Renal cortical epithelial cell (primary cell): ENCODE measurements around the gene ZNF91. TPM values are rescaled to one million over a fixed set of nuclear protein-coding genes. Genes with fewer than 3 reads are reported as not detected.
A peak's percentile ranks its signal among the peaks of the same experiment; 100 is the strongest.
"Not testable (repeated sequence)": the region's sequence is repeated elsewhere in the genome, so short reads cannot be mapped to it uniquely, and the experiment has no call there.

Experiments used
- DNase-seq: peaks from one replicate; pipeline ENCODE4 v3.0.0-alpha.2; 2011; ENCODE audit warnings: low read depth
- total RNA-seq: library from RNA; depleted of rRNA; stranded (reverse); fragments of >200 nt; gene quantifications from 2 replicates; pipeline ENCODE4 v1.2.3, GENCODE V29; 2014

Gene ZNF91
- total RNA-seq, 1 donor from 2014 or later = 52.0 TPM

DNA sequence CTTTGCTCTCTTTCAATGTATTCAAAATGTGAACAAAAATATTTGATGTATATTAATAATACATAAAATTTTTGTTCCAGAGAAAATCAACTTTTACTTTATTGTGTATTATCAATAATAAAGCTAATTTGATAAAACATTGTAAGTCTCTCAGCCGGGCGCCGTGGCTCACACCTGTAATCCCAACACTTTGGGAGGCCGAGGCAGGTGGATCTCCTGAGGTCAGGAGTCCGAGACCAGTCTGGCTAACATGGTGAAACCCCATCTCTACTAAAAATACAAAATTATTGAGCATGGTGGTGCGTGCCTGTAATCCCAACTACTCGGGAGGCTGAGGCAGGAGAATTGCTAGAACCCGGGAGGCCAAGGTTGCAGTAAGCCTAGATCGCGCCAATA is 449 bp upstream of the ZNF91 start:
- not testable (repeated sequence) for DNase-seq

DNA sequence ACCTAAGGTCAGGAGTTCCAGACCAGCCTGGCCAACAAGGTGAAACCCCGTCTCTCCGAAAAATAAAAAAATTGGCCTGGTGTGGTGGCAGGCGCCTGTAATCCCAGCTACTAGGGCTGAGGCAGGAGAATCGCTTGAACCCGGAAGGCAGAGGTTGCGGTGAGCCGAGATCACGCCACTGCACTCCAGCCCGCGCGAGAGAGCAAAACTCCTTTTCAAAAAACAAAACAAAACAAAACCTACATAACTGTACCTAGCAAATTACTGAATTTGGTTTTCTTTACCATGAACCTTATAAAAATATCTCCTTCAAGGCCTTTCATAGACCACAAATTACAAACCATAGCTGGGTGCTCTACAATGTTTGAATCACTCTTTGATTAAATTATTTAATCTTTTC is 760 bp downstream of the ZNF91 start:
- peak; percentile 8 for DNase-seq

DNA sequence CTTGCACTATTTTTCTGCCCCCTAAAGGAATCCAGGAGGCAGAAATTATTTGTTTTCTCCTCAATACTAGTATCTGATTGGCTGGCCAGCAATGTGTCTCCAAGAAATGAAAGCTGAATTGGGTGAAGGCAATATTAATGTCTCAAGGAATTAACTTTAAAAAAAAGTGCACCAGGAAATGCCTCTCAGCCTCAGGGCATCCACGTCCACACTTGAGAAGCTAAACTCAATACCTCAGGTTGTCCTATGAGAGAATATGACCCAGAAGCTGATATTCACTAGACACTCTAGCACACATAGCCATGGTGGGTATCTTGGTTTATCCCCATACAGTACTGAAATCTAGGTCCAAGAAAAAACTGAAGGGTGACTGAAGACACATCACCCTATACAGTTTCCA is 2.1 kb downstream of the ZNF91 start:
- peak; percentile 1 for DNase-seq

DNA sequence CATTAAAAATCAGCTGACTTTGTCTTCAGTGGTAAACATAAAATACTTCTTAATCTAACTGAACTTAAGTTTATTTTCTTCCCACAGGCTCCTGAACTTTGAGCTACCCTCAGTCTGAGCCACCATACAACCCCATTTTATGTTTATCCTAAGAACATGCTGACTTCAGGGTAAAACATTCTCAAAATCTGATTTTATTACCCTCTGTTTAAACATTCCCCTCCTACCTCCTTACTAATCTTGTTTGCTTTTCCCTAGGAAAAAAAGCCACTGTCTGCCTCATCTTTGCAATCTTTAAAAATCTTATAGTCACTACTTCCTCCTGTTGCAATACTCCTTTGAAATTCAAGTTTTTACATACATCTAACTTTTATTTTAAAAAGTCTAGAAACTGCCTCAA is 4.0 kb downstream of the ZNF91 start:
- no peak for DNase-seq

DNA sequence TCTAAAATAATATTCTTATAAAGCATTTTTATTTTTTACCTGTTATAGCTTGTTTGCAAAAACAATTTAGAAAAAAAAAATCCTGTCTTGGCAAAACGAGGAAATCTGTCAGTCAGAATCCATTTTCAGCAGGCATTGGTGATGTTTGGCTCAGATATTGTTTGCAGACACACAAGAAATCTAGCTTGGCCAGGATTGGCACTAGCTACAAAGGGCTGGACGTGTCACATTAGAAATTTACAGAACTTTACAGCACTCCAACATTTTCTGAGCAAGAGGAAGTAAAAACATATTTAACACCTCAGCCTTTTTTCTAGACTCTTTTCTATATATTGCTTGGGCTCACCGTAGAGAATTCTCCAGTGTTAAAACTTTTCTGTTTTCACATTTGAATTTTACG is 9.9 kb downstream of the ZNF91 start:
- no peak for DNase-seq

DNA sequence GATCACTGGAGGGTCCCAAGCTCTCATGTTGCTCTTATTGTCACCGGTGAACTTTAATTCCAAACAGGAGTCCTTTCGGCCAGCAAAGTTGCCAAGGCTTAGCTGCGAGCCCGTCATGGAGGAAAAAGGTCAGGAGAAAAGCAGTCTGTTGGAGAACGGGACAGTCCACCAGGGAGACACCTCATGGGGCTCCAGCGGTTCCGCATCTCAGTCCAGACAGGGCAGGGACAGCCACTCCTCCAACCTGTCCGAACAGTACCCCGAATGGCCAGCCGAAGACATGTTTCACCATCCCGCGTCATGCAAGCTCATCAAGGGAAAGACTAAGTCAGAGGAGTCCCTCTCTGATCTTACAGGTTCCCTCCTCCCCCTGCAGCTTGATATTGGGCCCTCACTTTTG is 10.4 kb downstream of the ZNF91 start:
- no peak for DNase-seq

DNA sequence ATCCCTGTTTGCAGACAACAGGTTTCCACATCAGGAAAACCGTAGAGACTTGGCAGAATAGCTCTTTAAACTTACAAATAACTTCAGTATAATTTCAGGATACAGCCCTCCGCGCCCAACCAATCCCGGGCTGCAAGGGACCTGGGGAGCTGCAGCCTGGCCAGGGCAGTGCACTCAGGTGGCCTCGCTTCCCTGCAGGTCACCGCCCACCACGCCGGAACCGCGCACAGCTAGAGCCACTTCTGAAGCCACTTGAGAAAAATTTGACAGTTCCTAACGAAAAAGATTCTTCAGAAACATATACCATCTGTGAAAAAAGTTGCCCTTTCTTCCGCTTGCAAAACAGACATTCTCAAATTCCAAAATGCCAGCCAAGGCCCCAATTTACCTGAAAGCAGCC is 11.1 kb downstream of the ZNF91 start:
- no peak for DNase-seq

DNA sequence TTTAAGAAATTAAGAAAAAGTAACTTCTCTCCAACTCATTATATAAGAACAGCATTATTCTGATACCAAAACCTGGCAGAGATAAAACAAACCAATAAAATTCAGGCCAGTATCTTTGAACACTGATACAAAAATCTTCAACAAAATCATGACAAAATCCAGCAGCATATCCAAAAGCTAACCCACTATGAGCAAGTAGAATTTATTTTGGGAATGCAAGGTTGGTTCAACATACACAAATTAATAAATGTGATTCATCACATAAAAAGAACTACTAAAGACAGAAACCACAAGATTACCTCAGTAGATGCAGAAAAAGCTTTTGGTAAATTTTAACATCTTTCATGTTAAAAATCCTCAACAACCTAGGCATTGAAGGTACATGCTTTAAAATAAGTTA is 12.3 kb downstream of the ZNF91 start:
- DNase-seq = no peak

DNA sequence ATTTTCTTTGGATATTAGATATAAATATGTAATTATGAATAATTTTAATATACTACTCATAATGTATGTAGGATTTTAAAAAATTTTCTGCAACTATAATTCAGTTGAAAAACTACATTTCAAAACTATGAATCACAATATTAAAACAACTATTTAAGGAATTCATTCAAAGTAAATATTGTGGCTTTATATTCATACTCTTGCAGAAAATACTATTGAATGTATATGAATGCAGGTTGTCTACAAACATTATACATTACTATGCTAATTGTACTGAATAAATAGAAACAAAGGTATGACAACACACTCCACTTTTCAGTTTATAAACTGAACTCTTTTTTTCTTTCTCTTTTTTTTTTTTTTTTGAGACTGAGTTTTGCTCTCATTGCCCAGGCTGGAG is 14.2 kb downstream of the ZNF91 start:
- DNase-seq = no peak

DNA sequence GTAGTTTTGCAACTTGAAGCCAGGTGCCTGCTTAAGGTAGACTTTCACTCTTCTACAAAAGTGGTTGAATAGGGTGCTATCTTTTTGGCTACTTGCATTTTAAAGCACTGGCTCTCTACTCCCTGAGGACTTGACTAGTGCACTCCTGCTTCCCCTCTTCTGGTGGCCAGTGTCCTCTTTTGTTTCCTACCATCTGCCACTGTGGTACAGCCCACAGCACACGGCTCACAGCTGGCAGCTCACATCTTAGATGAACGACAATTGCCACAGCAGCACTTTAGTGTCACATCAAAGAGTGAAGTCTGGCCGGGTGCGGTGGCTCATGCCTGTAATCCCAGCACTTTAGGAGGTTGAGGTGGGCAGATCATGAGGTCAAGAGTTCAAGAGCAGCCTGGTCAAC is 15.6 kb downstream of the ZNF91 start:
- DNase-seq = not testable (repeated sequence)

DNA sequence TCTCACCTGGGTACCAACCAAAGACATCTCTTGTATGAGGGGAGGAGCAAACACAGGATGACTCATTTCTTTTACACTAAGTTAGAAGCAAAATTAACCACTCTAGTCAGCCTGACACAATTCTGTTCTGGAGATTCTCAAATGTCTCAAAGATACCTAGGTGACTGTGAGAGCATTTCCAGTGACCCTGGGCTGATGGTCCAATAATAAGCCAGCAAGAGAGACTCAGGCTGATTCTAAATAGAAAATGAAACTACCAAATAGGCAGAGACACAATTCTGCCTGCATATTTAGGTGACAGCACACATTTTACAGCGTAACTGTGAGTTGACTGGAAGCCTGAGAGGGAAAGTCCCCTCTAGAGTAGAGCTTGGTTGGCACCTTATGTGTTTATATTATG is 16.3 kb downstream of the ZNF91 start:
- no peak for DNase-seq

DNA sequence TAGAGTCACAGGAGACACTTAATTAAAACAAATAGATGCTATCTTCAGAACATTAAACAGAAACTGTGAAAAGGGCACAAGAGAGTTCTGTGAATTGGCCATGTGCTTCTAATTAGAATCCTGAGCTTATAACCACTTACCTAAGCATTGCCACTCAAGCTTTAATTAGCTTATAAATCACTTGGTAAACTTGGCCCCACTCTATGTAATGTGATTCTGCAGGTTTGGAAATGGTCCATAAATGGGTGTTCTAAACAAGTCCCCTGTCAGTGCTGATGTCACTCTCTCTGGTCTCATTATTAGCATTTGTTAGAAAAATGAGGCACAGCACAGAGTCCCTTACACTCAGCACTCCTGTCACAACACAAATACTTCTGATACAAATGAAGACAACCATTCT is 18.0 kb downstream of the ZNF91 start:
- DNase-seq = no peak

DNA sequence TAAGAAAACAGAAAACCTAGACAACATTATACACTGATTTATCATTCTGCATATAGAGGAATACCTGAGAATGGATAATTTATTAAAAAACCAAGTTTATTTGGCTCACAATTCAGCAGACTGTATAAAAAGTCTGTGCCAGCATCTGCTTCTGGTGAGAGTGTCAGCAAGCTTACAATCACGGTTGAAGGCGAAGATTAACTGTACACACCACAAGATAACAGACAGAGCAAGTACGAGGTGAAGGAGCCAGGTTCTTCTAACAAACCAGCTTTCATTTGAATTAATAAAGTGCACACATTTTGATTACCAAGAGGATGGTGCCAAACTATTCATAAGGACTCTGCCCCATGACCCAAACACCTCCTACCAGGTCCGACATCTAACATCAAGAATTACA is 28.8 kb downstream of the ZNF91 start:
- DNase-seq = no peak

DNA sequence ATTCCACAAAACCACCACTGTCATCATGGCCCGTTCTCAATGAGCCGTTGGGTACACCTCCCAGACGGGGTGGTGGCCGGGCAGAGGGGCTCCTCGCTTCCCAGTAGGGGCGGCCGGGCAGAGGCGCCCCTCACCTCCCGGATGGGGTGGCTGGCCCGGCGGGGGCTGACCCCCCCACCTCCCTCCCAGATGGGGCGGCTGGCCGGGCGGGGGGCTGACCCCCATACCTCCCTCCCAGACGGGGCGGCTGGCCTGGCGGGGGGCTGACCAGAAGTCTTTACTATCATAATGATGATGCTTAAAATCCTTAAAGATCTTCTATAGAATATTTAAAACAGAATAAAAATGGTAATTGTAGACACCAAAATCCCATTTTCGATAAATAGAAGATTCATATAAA is 29.2 kb downstream of the ZNF91 start:
- DNase-seq = not testable (repeated sequence)

DNA sequence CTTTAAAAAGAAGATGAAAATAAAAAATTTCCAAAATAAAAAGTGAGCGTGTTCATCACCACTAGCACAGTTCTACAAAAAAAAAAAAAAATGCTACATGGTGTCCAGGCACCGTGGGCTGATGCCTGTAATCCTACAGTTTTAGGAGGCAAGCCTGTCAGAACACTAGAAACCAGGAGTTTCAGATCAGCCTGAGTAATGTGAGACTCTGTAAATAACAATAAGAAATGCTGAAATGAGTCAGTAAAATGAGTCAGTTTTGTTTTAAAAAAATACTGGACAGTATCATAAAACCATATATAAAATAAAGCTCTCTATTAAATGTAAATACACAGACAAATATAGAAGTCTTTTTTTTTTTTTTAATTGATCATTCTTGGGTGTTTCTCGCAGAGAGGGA is 30.0 kb downstream of the ZNF91 start:
- no peak for DNase-seq

DNA sequence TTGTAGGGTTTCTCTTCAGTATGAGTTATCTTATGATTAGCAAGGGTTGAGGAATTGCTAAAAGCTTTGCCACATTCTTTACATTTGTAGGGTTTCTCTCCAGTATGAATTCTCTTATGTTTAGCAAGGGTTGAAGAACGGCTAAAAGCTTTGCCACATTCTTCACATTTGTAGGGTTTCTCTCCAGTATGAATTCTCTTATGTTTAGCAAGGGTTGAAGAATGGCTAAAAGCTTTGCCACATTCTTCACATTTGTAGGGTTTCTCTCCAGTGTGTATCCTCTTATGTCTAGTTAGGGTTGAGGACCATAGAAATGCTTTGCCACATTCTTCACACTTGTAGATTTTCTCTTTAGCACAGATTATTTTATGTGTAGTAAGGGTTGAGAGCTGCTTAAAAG is 33.4 kb downstream of the ZNF91 start:
- DNase-seq = not testable (repeated sequence)

DNA sequence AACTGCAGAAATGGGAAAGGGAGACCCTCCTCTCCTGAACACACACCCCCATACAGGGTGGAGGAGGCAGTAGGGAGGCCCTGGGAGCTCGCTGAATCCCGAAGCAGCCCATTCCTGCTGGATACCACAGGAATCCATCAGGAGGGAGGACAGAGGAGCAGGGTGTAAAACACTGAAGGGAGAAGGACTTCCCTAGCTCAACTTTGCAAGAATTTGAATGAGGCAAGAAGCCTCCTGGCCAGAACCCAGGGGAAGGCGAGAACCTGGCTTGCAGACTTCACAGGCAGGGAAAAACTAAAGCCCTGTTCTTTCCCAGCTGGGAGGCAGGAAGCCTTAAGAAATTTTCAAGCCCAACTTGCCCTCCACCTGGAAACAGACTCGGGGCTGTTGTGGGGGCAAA is 43.5 kb downstream of the ZNF91 start:
- DNase-seq = no peak

DNA sequence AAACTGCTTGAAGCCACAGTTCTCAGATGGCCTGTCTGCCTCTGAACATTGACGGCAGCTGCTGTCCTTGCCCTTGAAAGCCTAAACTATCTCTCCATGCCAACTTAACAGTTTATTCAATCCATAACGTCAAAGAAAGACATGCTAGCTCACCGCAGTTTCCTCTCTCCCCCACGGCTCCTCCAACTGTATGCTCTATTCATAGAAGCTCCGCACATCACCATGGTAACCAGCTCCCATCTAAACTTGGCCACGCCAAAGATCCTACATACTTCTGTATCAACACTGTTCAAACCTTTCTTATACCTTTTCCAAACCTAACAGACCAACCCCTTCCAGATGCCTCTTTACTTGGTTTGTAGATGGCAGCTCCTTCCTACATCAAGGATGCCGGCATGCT is 48.6 kb downstream of the ZNF91 start:
- DNase-seq = no peak

DNA sequence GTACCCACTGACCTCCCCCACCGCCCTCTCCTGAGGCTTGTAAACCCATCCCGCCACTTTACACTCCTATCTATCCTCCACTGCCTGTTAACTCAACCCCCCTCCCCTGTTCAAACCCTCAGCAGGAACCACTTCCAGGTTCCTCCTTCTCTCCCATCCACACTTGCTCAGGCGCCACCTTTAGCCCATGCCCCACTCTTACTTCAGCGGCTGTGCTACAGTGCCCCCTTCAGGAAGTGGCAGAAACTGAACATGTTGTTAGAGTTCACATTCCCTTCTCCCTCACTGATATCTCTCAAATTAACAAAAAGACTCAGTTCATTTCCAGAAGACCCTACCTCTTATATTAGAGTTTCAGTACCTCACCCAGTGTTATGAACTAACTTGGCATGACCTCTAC is 49.4 kb downstream of the ZNF91 start:
- DNase-seq = no peak

DNA sequence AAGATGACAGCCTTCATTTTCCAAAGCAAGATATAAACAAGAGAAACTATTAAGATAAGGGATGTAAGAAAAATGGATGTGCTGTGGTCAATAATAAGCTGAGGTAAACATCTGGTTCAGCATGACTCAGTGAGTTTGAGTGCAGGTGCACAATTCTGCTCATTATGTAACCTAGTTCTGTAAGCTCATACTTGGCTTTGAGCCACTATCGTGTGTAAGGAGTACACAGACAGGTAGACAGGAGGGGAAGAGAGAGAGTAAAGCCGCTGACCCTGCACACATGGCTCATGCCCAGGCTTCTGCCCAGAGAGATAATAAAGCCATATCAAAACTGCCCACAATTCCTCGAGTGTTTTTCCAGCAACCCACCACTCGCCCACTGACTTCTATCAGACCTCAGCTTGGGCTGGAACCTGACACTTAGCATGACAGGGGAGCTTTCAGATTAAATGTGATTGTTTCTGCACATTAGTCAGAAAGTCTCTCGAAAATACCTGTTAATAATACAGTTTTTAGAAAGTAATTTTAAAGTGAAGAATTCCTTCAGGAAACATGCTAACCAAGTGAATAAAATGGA is 51.7 kb downstream of the ZNF91 start:
- no peak for DNase-seq

DNA sequence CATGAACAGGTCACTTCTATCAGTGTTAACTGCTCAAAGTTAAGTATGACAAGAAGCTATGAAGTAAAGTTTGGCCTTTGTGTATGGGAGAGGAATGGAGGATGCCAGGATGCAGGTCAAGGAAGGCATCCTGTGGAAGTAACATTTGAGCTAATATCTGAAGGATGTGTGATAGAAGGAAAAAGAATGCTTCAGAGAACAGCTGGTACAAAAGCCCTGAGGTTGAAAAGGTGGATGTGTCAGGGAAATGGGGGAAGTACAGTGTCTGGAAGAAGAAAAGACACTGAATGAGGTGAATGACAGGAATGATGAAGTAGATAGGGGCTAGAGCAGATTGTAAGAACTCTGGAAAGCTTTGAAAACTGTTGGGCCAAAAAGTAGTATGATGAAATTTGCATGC is 67.1 kb downstream of the ZNF91 start:
- no peak for DNase-seq

DNA sequence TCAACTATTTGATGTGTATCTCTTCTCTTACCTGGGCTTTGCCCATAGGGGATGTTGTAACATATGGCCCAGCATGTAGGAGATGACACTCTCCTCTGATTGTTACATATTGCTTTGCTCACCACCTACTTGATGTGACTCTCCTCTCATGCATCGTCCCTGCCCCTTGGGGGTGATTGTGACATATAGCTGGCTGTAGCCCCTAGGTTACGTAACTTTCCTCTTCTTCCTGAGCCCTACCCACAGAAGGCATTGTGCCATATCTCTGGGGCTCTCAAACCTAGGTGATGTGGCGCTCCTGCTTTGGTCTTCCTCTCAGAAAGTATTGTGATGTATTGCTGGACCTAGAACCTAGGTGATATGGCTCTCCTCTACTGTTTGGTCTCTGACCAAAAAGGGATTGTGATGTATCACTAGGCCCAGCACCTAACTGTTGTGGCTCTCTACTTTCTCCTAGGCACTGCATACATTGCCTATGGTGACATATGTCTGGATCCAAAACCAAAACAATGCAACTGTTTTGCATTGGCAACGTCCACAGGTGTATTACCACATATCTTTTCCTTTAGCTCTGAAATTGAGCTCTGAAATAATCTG is 73.2 kb downstream of the ZNF91 start:
- no peak for DNase-seq

DNA sequence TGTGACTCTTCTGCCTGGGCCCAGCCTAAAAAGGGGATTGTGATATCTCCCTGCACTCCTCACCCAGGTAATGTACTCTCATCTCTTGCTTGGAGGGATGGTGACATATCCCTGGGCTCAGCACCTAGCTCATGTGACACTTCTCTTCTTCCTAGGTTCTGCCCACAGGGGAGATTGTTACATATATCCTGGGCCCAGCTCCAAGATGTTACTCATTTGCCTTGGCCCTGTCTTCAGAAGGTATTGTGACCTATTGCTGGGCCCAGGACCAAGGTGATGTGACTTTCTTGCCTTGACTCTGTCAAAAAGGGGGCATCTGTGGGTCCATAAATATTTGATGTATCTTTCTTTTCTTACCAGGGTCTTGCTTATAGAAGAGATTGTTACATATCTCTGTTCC is 73.9 kb downstream of the ZNF91 start:
- not testable (repeated sequence) for DNase-seq

DNA sequence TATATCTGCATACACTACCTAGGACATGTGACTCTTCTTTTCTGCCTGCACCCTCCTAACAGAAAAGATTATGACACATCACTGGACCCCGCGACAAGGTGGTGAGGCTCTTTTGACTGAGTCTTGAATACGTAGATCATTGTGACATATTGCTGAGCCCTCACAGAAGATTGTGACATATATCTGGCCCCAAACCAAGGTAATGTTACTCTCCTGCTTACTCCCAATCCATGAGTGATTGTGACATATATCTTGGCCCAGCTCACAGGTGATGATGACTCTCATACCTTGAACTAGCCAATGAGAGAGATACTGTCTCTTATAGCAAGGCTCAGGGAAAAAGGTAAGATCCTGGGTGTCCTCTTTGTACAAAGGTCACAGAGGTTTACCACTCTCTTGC is 75.7 kb downstream of the ZNF91 start:
- not testable (repeated sequence) for DNase-seq
